Heart right ventricle (tissue), 16 donors: Measurements from ENCODE around the gene GXYLT1. TPM values are rescaled to one million over a fixed set of nuclear protein-coding genes. Genes with fewer than 3 reads are reported as not detected.
A peak's percentile ranks its signal among the peaks of the same experiment; 100 is the strongest.

Experiments used
- ATAC-seq, 8 donors: fragments of 200-7000 bp; cut with Tn5 transposase; one replicate each; pipeline ENCODE4 v1.9.1; 2020; ENCODE audit warnings: mild to moderate bottlenecking in 8 of 8, moderate library complexity in 8 of 8, moderate number of reproducible peaks in 1 of 8
- DNase-seq, 2 donors: peaks; one replicate each; pipeline ENCODE4 v3.0.0-alpha.2; 2020
- H3K27ac ChIP-seq, 10 donors: fragments of 200-600 bp; sonication (generic) in 2 of 10; one replicate each; pipeline versions ENCODE4 v1.5.0 to v1.8.0; 2020 to 2022; ENCODE audit warnings: mild to moderate bottlenecking in 3 of 10
- H3K27me3 ChIP-seq, 7 donors: fragments of 200-600 bp; one replicate each; pipeline ENCODE4 v1.8.0; 2021 to 2022; ENCODE audit warnings: mild to moderate bottlenecking in 2 of 7
- H3K36me3 ChIP-seq, 9 donors: fragments of 200-600 bp; sonication (generic) in 1 of 9; one replicate each; pipeline versions ENCODE4 v1.5.0 to v1.8.0; 2020 to 2022; ENCODE audit warnings: mild to moderate bottlenecking in 2 of 9
- H3K4me1 ChIP-seq, 9 donors: fragments of 200-600 bp; sonication (generic) in 1 of 9; one replicate each; pipeline versions ENCODE4 v1.5.0 to v1.8.0; 2020 to 2022; ENCODE audit warnings: mild to moderate bottlenecking in 4 of 9
- H3K4me3 ChIP-seq, 10 donors: fragments of 200-600 bp; sonication (generic) in 2 of 10; one replicate each; pipeline versions ENCODE4 v1.5.0 to v1.8.0; 2020 to 2022; ENCODE audit warnings: mild to moderate bottlenecking in 7 of 10, moderate library complexity in 2 of 10
- H3K9me3 ChIP-seq, 11 donors: fragments of 200-600 bp in 10 of 11; sonication (generic) in 2 of 11; one replicate each; pipeline versions ENCODE4 v1.5.0 to v1.8.0; 2013 to 2022; ENCODE audit warnings: mild to moderate bottlenecking in 2 of 11, control low read depth in 1 of 11, moderate library complexity in 1 of 11
- CTCF ChIP-seq, 9 donors: fragments of 200-600 bp; sonication (generic) in 2 of 9; IDR thresholded peaks; one replicate each; pipeline versions ENCODE4 v1.5.0 to v1.8.0; 2021 to 2022; ENCODE audit warnings: antibody characterized with exemption in 9 of 9, mild to moderate bottlenecking in 5 of 9, moderate library complexity in 1 of 9
- WGBS, 2 donors: extraction: QIAGEN DNeasy Blood & Tissue Kit; methylation state at CpG; one replicate each; pipeline ENCODE4 v1.1.7; 2013; ENCODE audit warnings: inconsistent platforms in 1 of 2; 5-methylcytosine and 5-hydroxymethylcytosine counted together
- intact Hi-C, 10 donors: fragments of 100-400 bp; cut with DNase I; formaldehyde crosslinking; loops; one replicate each; pipeline versions ENCODE4 v1.11.1 to v1.14.2; 2022
- polyA plus RNA-seq, 2 donors: library from polyadenylated mRNA; stranded (reverse); fragments of 200-250 nt; gene quantifications; one replicate each; pipeline ENCODE4 v1.2.3, GENCODE V29; 2013
- total RNA-seq, 10 donors: library from RNA; stranded (reverse); fragmentation: NEBNext Ultra II Directional in 3 of 10; extraction: Animal tissue kit (Norgen Biotek cat#: 25700) in 3 of 10; gene quantifications; one replicate each; pipeline versions ENCODE4 v1.2.1 to v1.2.4, GENCODE V29; 2021 to 2023
- donor health status: Arrhythmogenic right ventricular cardiomyopathy.
- donor health status: ischemic (EF 13 %, LVEDD 7.1; RV severe dilation, severe dysfunction).
- donor health status: healthy with polysubstance abuse.
- donor health status: DM: no; HTN: yes; CAD: no.
- donor health status: DM: no; HTN: no; CAD: no.
- donor health status: ischemic (EF 25% LVEDD 6.9; RV normal size, moderate dysfunction).
- donor health status: ischemic (EF 25% LVEDD 5.7; RV mildly dilated, moderate dysfunction).
- donor health status: healthy.
- donor health status: DM: yes; HTN: yes; CAD: no.
- donor health status: Ischemic cardiomyopathy.
- donor health status: ischemic (EF 35%, LVEDD 5.7; RV mildly dilated, moderate dysfunction).
- donor health status: nonischemic (EF 11% LVEDD 7.7; RV severe dilation, severe dysfunction).
- donor health status: DM: yes; HTN: yes; CAD: no.
- donor health status: PGD.
- donor health status: ischemic (EF 29% LVEDD 5.4; RV normal size, mild dysfunction).
- donor health status: nonischemic (EF 23%, LVEDD 6.1; RV moderate dilation, normal function).

Gene GXYLT1
- total and polyA plus RNA-seq, 12 donors, result 1.7 to 7.8 (median 5.3) TPM

GRCh38 chr12:42162965-42163364, 18.3 kb upstream of the GXYLT1 start:
- Histone ChIP-seq H3K4me1 (peaks cover 0 to 22% (median 12%) of the 10 kb centered on the region in 9 donors), H3K27ac (no peak overlapping the region), H3K36me3 (peaks cover 0 to 39% (median 14%) of the 10 kb centered on the region in 9 donors), H3K4me3 (no peak overlapping the region), H3K9me3 (no peaks in the 10 kb centered on the region), H3K27me3 (no peaks in the 10 kb centered on the region)
- no peak for DNase-seq
- 63 to 78% methylated on average over 1 of the region's 1 CpG for WGBS, 2 donors
- intact Hi-C loops, result no loop called here
- TF ChIP-seq CTCF (IDR thresholded peaks at IDR 0.05), result no peak
- ATAC-seq, result peak in 1 of 8 donors; percentile 33

DNA sequence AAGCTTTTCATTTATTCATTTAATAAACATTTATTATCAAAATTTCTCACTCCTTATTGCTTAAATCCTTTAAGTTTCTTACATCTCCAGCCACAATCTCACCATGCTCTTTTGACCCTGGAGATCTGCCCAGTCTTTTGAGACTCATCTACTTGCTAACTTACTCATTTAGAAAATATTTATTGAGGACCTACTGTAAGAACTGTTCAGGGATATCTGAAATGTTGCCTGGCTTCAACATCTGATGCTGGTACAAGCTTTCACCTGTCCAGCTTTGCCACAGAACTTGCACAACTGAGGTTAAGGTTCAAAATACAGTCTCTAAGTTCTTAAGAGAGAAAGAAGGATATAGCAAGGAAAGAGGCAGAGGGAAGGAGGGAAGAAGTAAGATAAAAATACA, 17.5 kb upstream of the GXYLT1 start:
- Histone ChIP-seq H3K36me3 (peaks cover 0 to 43% (median 17%) of the 10 kb centered on the region in 9 donors), H3K4me3 (no peak overlapping the region), H3K27ac (no peak overlapping the region), H3K27me3 (no peaks in the 10 kb centered on the region), H3K4me1 (peaks cover 0 to 22% (median 12%) of the 10 kb centered on the region in 9 donors), H3K9me3 (no peaks in the 10 kb centered on the region)
- intact Hi-C loops, result no loop called here
- no peak for TF ChIP-seq CTCF (IDR thresholded peaks at IDR 0.05)
- ATAC-seq (no peak), DNase-seq (no peak)

- no peaks in the 10 kb centered on the region for H3K9me3 ChIP-seq
- no peaks in the 10 kb centered on the region for H3K27me3 ChIP-seq
- no peak for ATAC-seq
- H3K4me3 ChIP-seq, result no peak overlapping the region
- peaks cover 0 to 43% (median 17%) of the 10 kb centered on the region in 9 donors for H3K36me3 ChIP-seq
- TF ChIP-seq CTCF (IDR thresholded peaks at IDR 0.05), result no peak
- WGBS, 2 donors, result 85 to 92% methylated on average over 1 of the region's 1 CpG
- no peak overlapping the region for H3K27ac ChIP-seq
- DNase-seq, result no peak
- peaks cover 0 to 22% (median 12%) of the 10 kb centered on the region in 9 donors for H3K4me1 ChIP-seq
- intact Hi-C loops, result no loop called here
Measured at GRCh38 chr12:42161529-42161928, 16.9 kb upstream of the GXYLT1 start.

GRCh38 chr12:42156232-42156631, 11.6 kb upstream of the GXYLT1 start:
- 55 to 90% methylated on average over 2 of the region's 2 CpGs for WGBS, 2 donors

More at GRCh38 chr12:42156232-42156631, 11.6 kb upstream of the GXYLT1 start:
- no peak for TF ChIP-seq CTCF (IDR thresholded peaks at IDR 0.05)
- no peaks in the 10 kb centered on the region for H3K9me3 ChIP-seq
- ATAC-seq, result no peak
- H3K27me3 ChIP-seq, result no peaks in the 10 kb centered on the region
- H3K4me1 ChIP-seq, result no peaks in the 10 kb centered on the region
- DNase-seq, result no peak
- intact Hi-C loops, result no loop called here
- H3K4me3 ChIP-seq, result no peak overlapping the region
- peaks cover 0 to 37% (median 17%) of the 10 kb centered on the region in 9 donors for H3K36me3 ChIP-seq
- no peak overlapping the region for H3K27ac ChIP-seq
